GM18873 (cell line): ENCODE results near the gene BRD1.
"Not testable (repeated sequence)": the region's sequence is repeated elsewhere in the genome, so short reads cannot be mapped to it uniquely, and the experiment has no call there.

Experiments
- ATAC-seq: cut with Tn5 transposase; IDR thresholded peaks from one replicate; pipeline ENCODE4 v1.9.1; 2021; ENCODE audit warnings: mild to moderate bottlenecking, moderate library complexity, moderate number of reproducible peaks; ENCODE audit not compliant: unreplicated experiment, low FRiP score

Gene BRD1

DNA sequence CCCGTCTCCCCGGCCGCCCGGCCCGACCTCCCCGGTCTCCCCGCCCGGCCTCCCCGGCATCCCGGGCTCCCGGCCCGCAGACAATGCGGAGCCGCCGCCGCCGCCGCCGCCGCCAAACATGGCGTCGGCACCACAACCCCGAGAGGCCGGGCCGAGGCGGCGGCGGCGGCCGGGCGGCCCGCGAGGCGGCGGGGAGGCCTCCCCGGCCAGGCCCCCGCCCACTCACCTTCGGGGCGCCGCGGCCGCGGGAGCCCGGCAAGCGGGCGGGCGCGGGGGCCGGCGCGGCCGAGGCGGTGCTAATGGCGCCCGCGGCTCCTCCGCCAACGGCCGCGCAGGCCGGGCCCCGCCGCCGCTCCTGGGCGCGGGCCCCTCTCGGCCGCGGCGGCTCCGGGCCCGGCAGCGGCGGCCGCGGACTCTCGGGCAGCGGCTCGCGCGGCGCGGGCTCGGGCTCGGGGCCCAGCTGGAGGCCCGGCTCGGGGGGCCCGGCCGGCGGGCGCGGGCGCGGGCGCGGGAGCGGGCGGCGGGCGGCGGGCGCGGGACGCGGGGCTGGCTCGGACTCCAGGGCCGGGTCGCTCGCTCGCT is 311 bp downstream of the BRD1 start:
- ATAC-seq, result no peak

DNA sequence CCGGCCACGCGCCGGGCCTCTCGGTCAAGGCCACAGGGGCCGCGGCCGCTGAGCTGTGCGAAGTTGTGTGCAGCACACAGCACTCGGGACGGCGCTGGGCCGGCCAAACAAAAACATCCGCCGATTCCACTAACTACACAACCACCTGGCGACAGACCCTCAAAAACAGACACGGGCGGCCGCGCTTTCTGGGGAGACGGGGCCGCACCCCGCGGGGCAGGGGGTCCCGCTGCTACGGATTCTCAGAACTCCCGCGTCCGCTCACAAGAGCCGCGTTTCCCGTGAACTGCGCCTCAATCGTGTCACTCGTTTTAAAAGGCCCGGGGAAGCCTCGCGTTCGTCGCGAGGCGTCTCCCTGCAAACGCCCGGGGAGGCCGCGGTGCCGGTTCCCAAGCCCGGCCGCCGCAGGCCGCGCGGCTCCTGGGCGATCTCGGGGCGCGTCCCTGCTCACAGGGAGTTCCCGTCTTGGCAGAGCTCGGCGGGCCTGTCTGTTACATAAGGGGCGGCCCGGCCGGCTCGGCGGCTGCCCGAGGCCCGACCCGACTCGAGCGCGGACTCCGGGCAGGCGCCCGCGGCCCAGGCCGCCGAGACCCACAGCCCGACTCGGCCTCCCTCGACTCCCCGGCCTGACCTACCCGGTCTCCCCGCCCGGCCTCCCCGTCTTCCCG is 936 bp downstream of the BRD1 start:
- no peak for ATAC-seq

GRCh38 chr22:49825944-49826602 is 1.6 kb downstream of the BRD1 start:
- no peak for ATAC-seq

DNA sequence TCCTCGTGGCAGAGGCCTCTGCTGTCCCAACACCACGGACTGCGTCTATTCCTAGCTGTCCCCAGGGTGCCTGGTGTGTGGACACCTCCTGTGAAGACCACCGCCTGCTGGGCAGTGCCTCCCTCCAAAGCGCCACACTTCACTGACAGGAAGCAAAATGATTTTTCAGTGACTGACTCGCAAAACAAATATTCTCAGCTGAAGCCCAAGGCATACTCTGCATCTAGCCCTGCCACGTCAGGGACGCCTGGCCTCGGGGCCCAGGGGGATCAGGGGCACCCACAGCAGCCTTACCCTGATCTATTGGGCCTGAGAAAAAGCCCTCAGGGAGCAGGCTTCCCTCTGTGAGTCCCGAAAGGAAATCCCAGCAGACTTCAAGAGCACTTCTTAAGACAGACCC is 2.2 kb downstream of the BRD1 start:
- no peak for ATAC-seq

DNA sequence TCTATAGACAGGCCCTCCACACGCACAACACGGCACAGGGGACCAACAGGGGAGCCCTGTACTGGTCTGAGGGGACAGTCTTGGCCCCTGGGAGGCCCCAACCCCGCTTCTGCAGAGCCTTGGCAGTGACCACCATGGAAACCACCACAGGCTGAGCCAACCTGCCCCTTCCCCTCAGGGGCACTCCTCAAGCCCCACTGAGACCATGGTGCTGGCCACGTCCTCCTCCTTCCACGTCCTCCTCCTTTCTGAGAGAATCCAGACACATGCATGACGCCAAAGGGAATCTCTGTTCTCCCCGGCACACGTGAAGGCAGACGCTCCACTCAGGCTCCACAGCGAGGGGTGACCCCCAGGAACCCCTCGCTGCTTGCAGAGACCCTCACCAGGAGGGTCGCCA is 2.7 kb downstream of the BRD1 start:
- ATAC-seq, result no peak

DNA sequence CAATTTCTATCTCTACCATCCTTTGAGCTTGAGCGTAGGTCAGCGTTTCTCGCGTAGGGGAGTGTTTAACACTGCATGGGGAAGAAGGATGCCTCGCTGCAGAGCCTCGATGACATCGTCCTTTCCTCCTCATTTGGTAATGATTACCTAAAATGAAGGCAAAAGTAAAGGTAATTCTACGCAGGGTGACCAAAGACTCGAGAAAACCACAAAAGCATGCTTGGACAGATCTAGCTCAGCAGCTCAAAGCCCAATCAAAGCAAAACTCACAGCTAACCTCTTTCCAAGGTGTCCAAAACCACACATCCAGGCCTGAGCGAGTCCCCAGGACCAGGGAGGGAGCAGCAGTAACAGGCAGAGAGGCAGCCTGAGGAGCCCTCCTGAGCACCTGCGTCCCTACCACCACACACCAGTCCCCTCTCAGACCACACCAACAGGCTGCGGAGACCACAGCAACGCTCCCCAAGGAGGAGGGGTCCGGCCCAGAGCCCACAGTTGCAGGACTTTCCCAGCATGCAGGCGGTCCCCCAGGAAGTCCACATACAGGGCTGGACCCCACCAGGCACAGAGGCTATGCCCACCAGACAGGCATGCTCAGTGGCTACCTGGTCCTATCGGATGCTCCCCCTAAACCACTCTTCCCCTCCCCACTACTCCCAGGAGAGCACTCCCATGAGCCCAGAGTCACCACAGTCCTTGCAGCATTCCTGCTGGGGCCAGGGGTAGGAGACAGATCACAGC is 3.3 kb downstream of the BRD1 start:
- ATAC-seq, result no peak

- no peak for ATAC-seq
These were observed 4.2 kb downstream of the BRD1 start for GRCh38 chr22:49823289-49824045.

- ATAC-seq, result not testable (repeated sequence)
These were observed 5.9 kb downstream of the BRD1 start for GRCh38 chr22:49821741-49822140.

- no peak for ATAC-seq
These were observed 6.7 kb downstream of the BRD1 start for GRCh38 chr22:49820984-49821383.

DNA sequence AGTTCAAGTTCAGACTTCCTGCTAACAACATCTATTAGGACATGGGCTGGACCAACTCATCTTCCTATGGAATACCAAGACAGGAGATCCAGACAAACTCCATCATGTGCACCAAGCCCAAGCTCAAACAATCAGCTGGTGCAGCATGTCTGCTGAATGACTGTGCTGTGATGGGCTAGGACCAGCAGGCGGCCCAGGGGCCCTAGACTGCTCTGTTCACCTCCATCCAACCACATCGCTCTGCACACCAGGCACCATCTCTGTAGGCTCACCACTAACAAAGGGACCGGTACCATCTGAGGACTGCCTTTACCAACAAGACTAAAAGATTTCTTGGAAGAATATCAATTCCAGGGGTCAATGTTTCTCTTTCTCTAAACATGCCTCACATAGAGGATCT is 10.3 kb downstream of the BRD1 start:
- no peak for ATAC-seq

- no peak for ATAC-seq
These were observed 12.0 kb downstream of the BRD1 start for GRCh38 chr22:49815641-49816091.

DNA sequence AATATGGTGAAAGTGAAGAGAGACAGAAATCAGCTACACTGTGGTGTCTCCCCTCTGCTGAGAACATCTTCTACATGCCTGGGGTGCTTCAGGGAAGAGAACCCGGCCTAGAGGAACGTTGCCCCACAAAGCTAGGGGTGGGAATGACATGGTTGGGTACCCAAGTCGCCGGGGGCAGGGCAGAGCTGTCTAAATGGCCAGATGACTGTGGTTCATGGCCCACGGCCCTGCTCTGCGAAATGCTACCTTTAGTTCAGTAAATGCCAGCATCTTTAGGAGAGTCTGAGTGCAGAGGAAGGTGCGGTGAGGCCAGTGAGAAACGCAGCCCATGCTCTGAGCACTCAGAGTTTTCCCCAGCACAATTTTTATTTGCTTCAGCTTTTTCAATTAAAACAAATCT is 12.8 kb downstream of the BRD1 start:
- ATAC-seq, result no peak

DNA sequence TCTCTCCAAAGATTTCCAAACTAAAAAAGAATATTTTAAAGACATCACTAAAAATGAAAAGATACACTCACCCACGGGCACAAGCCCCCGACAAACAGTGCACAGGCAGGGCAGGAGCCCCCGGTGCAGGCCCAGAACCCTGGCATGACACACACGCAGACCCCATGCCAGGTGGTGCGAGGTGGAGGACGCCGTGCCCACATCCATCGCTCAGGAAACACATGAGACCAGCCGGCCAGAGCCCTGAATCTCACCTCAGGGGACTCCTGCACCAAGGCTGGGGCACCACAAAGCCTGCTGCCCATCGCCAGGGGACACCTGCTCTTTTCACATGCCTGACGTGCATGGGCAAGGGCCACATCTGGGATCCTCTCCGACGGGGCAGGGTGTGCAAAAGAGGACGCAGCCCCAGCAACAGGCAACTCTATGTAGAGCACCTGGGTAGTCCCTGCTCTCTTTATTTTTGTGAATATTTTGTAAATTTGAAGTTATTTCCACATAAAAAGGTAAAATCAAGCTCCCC is 13.4 kb downstream of the BRD1 start:
- ATAC-seq, result no peak

DNA sequence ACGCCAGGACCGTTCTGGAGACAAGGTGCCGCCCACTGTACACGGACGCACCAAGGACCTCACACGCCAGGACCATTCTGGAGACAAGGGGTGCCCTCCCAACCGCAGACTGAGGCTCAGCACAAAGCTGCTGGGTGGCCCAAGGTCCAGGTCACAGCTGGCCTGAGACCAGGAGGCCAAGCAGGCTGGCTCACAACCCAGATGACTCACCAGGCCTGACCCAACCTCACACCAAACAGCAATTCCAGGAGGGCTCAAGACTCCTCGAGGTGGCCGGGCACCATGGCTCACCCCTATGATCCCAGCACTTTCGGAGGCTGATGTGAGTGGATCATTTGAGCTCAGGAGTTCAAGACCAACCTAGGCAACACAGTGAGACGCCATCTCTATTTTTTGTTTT is 14.8 kb downstream of the BRD1 start:
- ATAC-seq, result no peak

DNA sequence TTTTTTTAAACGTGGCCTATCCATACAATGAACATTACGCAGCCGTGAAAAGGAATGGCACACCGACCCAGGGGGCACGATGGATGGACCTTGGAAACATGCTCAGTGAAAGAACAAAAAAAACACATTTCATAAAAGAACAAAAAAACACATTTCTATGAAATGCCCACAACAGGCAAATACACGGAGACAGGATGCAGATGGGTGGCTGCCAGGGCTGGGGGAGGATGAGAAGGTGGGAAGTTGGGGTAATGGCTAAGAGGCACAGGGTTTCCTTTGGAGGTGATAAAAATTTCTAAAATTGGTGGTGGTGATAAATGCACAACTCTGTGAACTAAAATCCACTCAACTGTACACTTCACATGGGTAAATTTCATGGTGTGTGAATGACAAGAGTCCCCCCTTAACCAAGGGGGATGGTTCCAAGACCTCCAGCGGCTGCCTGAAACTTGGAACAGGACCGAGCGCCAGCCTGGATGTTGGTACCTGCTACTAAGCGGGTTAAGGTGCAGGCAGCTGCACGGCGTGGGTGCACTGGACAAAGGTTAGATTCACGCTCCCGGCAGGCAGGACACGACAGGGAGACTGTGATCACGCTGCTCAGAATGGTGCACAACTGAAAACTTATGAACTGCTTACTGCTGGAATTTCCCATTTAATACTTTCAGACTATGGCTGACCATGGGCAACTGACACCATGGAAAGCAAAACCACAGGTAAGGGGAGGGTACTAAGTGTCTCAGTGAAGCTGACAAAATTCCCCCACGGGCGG is 16.5 kb downstream of the BRD1 start:
- no peak for ATAC-seq

GRCh38 chr22:49810363-49811019 is 17.2 kb downstream of the BRD1 start:
- no peak for ATAC-seq

GRCh38 chr22:49807780-49808708 is 19.6 kb downstream of the BRD1 start:
- ATAC-seq, result no peak

DNA sequence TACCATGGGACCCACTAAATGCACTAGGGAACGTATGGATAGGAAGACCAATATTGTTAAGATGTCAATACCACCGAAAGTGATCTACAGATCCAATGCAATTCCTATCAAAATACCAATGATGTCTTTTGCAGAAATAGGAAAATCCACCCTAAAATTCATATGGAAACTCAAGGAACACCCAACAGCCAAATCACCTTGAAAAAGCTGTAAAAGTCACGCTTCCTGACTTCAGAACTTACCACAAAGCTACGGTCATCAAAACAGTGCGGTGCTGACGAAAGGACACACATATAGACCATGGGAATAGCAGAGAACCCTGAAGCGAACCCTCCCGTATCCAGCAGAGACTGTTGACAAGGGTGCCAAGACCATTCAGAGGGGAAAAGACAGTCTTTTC is 20.5 kb downstream of the BRD1 start:
- ATAC-seq, result no peak
